T-helper 9 cell (primary cell): ENCODE measurements around the gene CNOT6.
"Not testable (repeated sequence)": the region's sequence is repeated elsewhere in the genome, so short reads cannot be mapped to it uniquely, and the experiment has no call there.

Experiments
- DNase-seq: peaks from one replicate; pipeline ENCODE4 v3.0.0-alpha.2; 2020

CNOT6 gene

GRCh38 chr5:180521101-180521500 lies 26.9 kb downstream of the CNOT6 start:
- DNase-seq: no peak

- DNase-seq: no peak
Measured at GRCh38 chr5:180521591-180521990, 27.4 kb downstream of the CNOT6 start.

GRCh38 chr5:180522330-180522729 lies 28.2 kb downstream of the CNOT6 start:
- no peak for DNase-seq

- DNase-seq: no peak
Measured at GRCh38 chr5:180523629-180524466, 29.7 kb downstream of the CNOT6 start.

- DNase-seq: no peak
Measured at GRCh38 chr5:180525399-180525798, 31.2 kb downstream of the CNOT6 start.

GRCh38 chr5:180526269-180526668 lies 32.1 kb downstream of the CNOT6 start:
- no peak for DNase-seq

- DNase-seq: no peak
Measured at GRCh38 chr5:180527659-180528058, 33.5 kb downstream of the CNOT6 start.

GRCh38 chr5:180531036-180531585 lies 36.9 kb downstream of the CNOT6 start:
- DNase-seq: not testable (repeated sequence)

GRCh38 chr5:180532268-180532667 lies 38.1 kb downstream of the CNOT6 start:
- DNase-seq: no peak

GRCh38 chr5:180533845-180534244 lies 39.7 kb downstream of the CNOT6 start:
- no peak for DNase-seq

GRCh38 chr5:180535573-180535972 lies 41.4 kb downstream of the CNOT6 start:
- DNase-seq: no peak

- DNase-seq: no peak
Measured at GRCh38 chr5:180540050-180540694, 46.0 kb downstream of the CNOT6 start.

GRCh38 chr5:180541710-180542109 lies 47.5 kb downstream of the CNOT6 start:
- no peak for DNase-seq

- DNase-seq: no peak
Measured at GRCh38 chr5:180545248-180545647, 51.1 kb downstream of the CNOT6 start.

- no peak for DNase-seq
Measured at GRCh38 chr5:180548563-180548962, 54.4 kb downstream of the CNOT6 start.

- DNase-seq: no peak
Measured at GRCh38 chr5:180553530-180553929, 59.4 kb downstream of the CNOT6 start.

GRCh38 chr5:180555168-180555921 lies 61.2 kb downstream of the CNOT6 start:
- no peak for DNase-seq

GRCh38 chr5:180557217-180557809 lies 63.1 kb downstream of the CNOT6 start:
- no peak for DNase-seq

- DNase-seq: no peak
Measured at GRCh38 chr5:180558232-180558631, 64.1 kb downstream of the CNOT6 start.

GRCh38 chr5:180563994-180564393 lies 69.8 kb downstream of the CNOT6 start:
- DNase-seq: no peak

GRCh38 chr5:180568914-180569313 lies 74.7 kb downstream of the CNOT6 start:
- no peak for DNase-seq

- DNase-seq: no peak
Measured at GRCh38 chr5:180575571-180575970, 81.4 kb downstream of the CNOT6 start.

GRCh38 chr5:180580681-180581080 lies 86.5 kb downstream of the CNOT6 start:
- DNase-seq: no peak
